Sigmoid colon (tissue), 7 donors: ENCODE results near the gene PDGFD. TPM values are rescaled to one million over a fixed set of nuclear protein-coding genes. Genes with fewer than 3 reads are reported as not detected.

Experiments
- DNase-seq: peaks from one replicate; pipeline ENCODE4 v3.0.0-alpha.2; 2019
- H3K27ac ChIP-seq, 4 donors: fragments of 200-600 bp; sonication (generic); one replicate each; pipeline ENCODE4 v1.5.1; 2016 to 2019; ENCODE audit warnings: mild to moderate bottlenecking in 1 of 4
- H3K27me3 ChIP-seq, 3 donors: fragments of 200-600 bp; sonication (generic); one replicate each; pipeline ENCODE4 v1.5.1; 2019; ENCODE audit warnings: mild to moderate bottlenecking in 1 of 3
- H3K36me3 ChIP-seq, 4 donors: fragments of 200-600 bp; sonication (generic); one replicate each; pipeline ENCODE4 v1.5.1; 2016 to 2019
- H3K4me1 ChIP-seq, 4 donors: fragments of 200-600 bp; sonication (generic); one replicate each; pipeline ENCODE4 v1.5.1; 2017 to 2019
- H3K4me3 ChIP-seq, 4 donors: fragments of 200-600 bp; sonication (generic); one replicate each; pipeline ENCODE4 v1.5.1; 2017 to 2019; ENCODE audit warnings: mild to moderate bottlenecking in 2 of 4, moderate library complexity in 1 of 4
- H3K9me3 ChIP-seq, 4 donors: fragments of 200-600 bp in 3 of 4; sonication (generic) in 3 of 4; one replicate each; pipeline versions ENCODE4 v1.5.1 to v1.6.1; 2013 to 2019
- CTCF ChIP-seq, 4 experiments: fragments of 450-650 bp in 3 of 4; fragments of 200-600 bp in 1 of 4; IDR thresholded peaks; one replicate each; pipeline ENCODE4 v1.5.1; 2016 to 2019; ENCODE audit warnings: antibody characterized with exemption in 4 of 4, mild to moderate bottlenecking in 3 of 4, moderate library complexity in 2 of 4
- EP300 ChIP-seq, 4 donors: sonication (generic); formaldehyde crosslinking; IDR thresholded peaks; one replicate each; pipeline ENCODE4 v1.6.1; 2017; ENCODE audit warnings: antibody characterized with exemption in 4 of 4
- POLR2A ChIP-seq, 2 donors: fragments of 450-650 bp; IDR thresholded peaks; one replicate each; pipeline ENCODE4 v1.6.1; 2016; ENCODE audit warnings: antibody characterized with exemption in 2 of 2, mild to moderate bottlenecking in 2 of 2, moderate library complexity in 2 of 2
- POLR2AphosphoS5 ChIP-seq, 4 donors: sonication (generic); formaldehyde crosslinking; IDR thresholded peaks; one replicate each; pipeline ENCODE4 v1.6.1; 2017; ENCODE audit warnings: antibody characterized with exemption in 4 of 4
- WGBS, 2 donors: extraction: QIAGEN DNeasy Blood & Tissue Kit; methylation state at CpG; one replicate each; pipeline ENCODE4 v1.1.7; 2013; 5-methylcytosine and 5-hydroxymethylcytosine counted together
- intact Hi-C: fragments of 100-400 bp; cut with DNase I; formaldehyde crosslinking; loops from one replicate; pipeline ENCODE4 v1.15.1; 2023
- polyA plus RNA-seq, 3 donors: library from polyadenylated mRNA; stranded (reverse); fragments of 200-250 nt; gene quantifications; one replicate each; pipeline ENCODE4 v1.2.3, GENCODE V29; 2013
- total RNA-seq, 4 donors: library from RNA; depleted of rRNA; stranded (reverse); fragments of >200 nt; gene quantifications; one replicate each; pipeline ENCODE4 v1.1.0, GENCODE V29; 2016
- donor health status: healthy with polysubstance abuse.
- donor health status: Bipolar disorder and iron deficiency.
- donor health status: healthy.

The PDGFD gene
- total and polyA plus RNA-seq, 7 donors, result 0.69 to 11.6 (median 7.9) TPM

- no peak for DNase-seq
- 88% methylated on average over 2 of the region's 2 CpGs for WGBS, 2 donors
- H3K9me3 ChIP-seq, result no peaks in the 10 kb centered on the region
- H3K4me3 ChIP-seq, result no peak overlapping the region
- intact Hi-C loops, result no loop called here
- no peak overlapping the region for H3K27ac ChIP-seq
- H3K27me3 ChIP-seq, result no peaks in the 10 kb centered on the region
- no peaks in the 10 kb centered on the region for H3K4me1 ChIP-seq
- H3K36me3 ChIP-seq, result no peaks in the 10 kb centered on the region
- no peak for TF ChIP-seq POLR2A (IDR thresholded peaks at IDR 0.05)
- TF ChIP-seq CTCF (IDR thresholded peaks at IDR 0.05), result no peak
- no peak for TF ChIP-seq POLR2AphosphoS5 (IDR thresholded peaks at IDR 0.05)
- no peak for TF ChIP-seq EP300 (IDR thresholded peaks at IDR 0.05)
Measured at GRCh38 chr11:103960108-103960507, 203.8 kb downstream of the PDGFD start.

GRCh38 chr11:103959279-103959942 is 204.5 kb downstream of the PDGFD start:
- 58 to 66% methylated on average over 3 of the region's 3 CpGs for WGBS, 2 donors
- TF ChIP-seq POLR2AphosphoS5 (IDR thresholded peaks at IDR 0.05) (no peak), EP300 (IDR thresholded peaks at IDR 0.05) (no peak), CTCF (IDR thresholded peaks at IDR 0.05) (no peak), POLR2A (IDR thresholded peaks at IDR 0.05) (no peak)
- Histone ChIP-seq H3K9me3 (no peaks in the 10 kb centered on the region), H3K4me3 (no peak overlapping the region), H3K27me3 (no peaks in the 10 kb centered on the region), H3K27ac (no peak overlapping the region), H3K36me3 (no peaks in the 10 kb centered on the region), H3K4me1 (no peaks in the 10 kb centered on the region)
- DNase-seq, result no peak
- intact Hi-C loops, result no loop called here

GRCh38 chr11:103958475-103959215 is 205.3 kb downstream of the PDGFD start:
- Histone ChIP-seq H3K9me3 (no peaks in the 10 kb centered on the region), H3K4me1 (no peaks in the 10 kb centered on the region), H3K27ac (no peak overlapping the region), H3K4me3 (no peak overlapping the region), H3K27me3 (no peaks in the 10 kb centered on the region), H3K36me3 (no peaks in the 10 kb centered on the region)
- 73 to 88% methylated on average over 5 of the region's 5 CpGs for WGBS, 2 donors
- no peak for TF ChIP-seq EP300 (IDR thresholded peaks at IDR 0.05)
- TF ChIP-seq CTCF (IDR thresholded peaks at IDR 0.05), result no peak
- no peak for TF ChIP-seq POLR2A (IDR thresholded peaks at IDR 0.05)
- no peak for TF ChIP-seq POLR2AphosphoS5 (IDR thresholded peaks at IDR 0.05)
- intact Hi-C loops, result no loop called here
- DNase-seq, result no peak

- no peaks in the 10 kb centered on the region for H3K9me3 ChIP-seq
- 16 to 62% methylated on average over 5 of the region's 5 CpGs for WGBS, 2 donors
- no peaks in the 10 kb centered on the region for H3K36me3 ChIP-seq
- peaks cover 0 to 3% (median 0%) of the 10 kb centered on the region in 4 donors for H3K4me1 ChIP-seq
- DNase-seq, result no peak
- no peak overlapping the region for H3K4me3 ChIP-seq
- no peak overlapping the region for H3K27ac ChIP-seq
- intact Hi-C loops, result no loop called here
- no peaks in the 10 kb centered on the region for H3K27me3 ChIP-seq
- TF ChIP-seq CTCF (IDR thresholded peaks at IDR 0.05) (no peak), POLR2AphosphoS5 (IDR thresholded peaks at IDR 0.05) (no peak), POLR2A (IDR thresholded peaks at IDR 0.05) (no peak), EP300 (IDR thresholded peaks at IDR 0.05) (no peak)
Measured at GRCh38 chr11:103953797-103954486, 210.0 kb downstream of the PDGFD start.
